MM.1S (cell line): Measurements from ENCODE around the gene TMEM232.

Experiments
- DNase-seq: peaks from one replicate; pipeline ENCODE4 v3.0.0-alpha.2; 2015
- H2AFZ ChIP-seq: fragments of 300-600 bp; sonication (generic); 2 replicates; pipeline ENCODE4 v1.6.0; 2016; ENCODE audit warnings: antibody characterized with exemption, low read length
- H3F3A ChIP-seq: fragments of 300-600 bp; sonication (generic); 2 replicates; pipeline ENCODE4 v1.6.1; 2016; ENCODE audit warnings: mild to moderate bottlenecking, antibody characterized with exemption, low read length, moderate library complexity, mixed read lengths; ENCODE audit not compliant: insufficient read depth
- H3K27ac ChIP-seq: fragments of 300-600 bp; sonication (generic); 2 replicates; pipeline ENCODE4 v1.5.1; 2016; ENCODE audit warnings: mild to moderate bottlenecking, low read length
- H3K27me3 ChIP-seq: fragments of 300-600 bp; sonication (generic); replicated peaks from 2 replicates; pipeline ENCODE4 v1.6.0; 2016; ENCODE audit warnings: low read length; ENCODE audit not compliant: insufficient read depth
- H3K36me3 ChIP-seq: fragments of 300-600 bp; sonication (generic); replicated peaks from 2 replicates; pipeline ENCODE4 v1.6.1; 2016; ENCODE audit warnings: mild to moderate bottlenecking, low read length, mixed read lengths; ENCODE audit not compliant: insufficient read depth
- H3K4me1 ChIP-seq: fragments of 300-600 bp; sonication (generic); 2 replicates; pipeline ENCODE4 v1.6.1; 2016; ENCODE audit warnings: low read length, mixed read lengths
- H3K4me2 ChIP-seq: fragments of 300-600 bp; sonication (generic); 2 replicates; pipeline ENCODE4 v1.6.0; 2016; ENCODE audit warnings: low read depth, low read length
- H3K4me3 ChIP-seq: fragments of 300-600 bp; sonication (generic); 2 replicates; pipeline ENCODE4 v1.5.1; 2016; ENCODE audit warnings: low read length, mixed read lengths
- H3K79me2 ChIP-seq: fragments of 300-600 bp; sonication (generic); 2 replicates; pipeline ENCODE4 v1.6.1; 2016; ENCODE audit warnings: mixed run types, low read length, mixed read lengths
- H3K9ac ChIP-seq: fragments of 300-600 bp; sonication (generic); 2 replicates; pipeline ENCODE4 v1.6.1; 2016; ENCODE audit warnings: low read length, mixed read lengths
- H3K9me2 ChIP-seq: fragments of 300-600 bp; sonication (generic); replicated peaks from 2 replicates; pipeline ENCODE4 v1.6.1; 2016; ENCODE audit warnings: mild to moderate bottlenecking, low read length, mixed read lengths; ENCODE audit not compliant: insufficient read depth
- H3K9me3 ChIP-seq: fragments of 300-600 bp; sonication (generic); replicated peaks from 2 replicates; pipeline ENCODE4 v1.6.1; 2016; ENCODE audit warnings: mild to moderate bottlenecking, low read length, mixed read lengths; ENCODE audit not compliant: insufficient read depth
- H4K20me1 ChIP-seq: fragments of 300-600 bp; sonication (generic); 2 replicates; pipeline ENCODE4 v1.6.1; 2016; ENCODE audit warnings: mild to moderate bottlenecking, low read length, moderate library complexity, mixed read lengths; ENCODE audit not compliant: insufficient read depth
- CTCF ChIP-seq: fragments of 300-600 bp; sonication (generic); IDR thresholded peaks from 2 replicates; pipeline ENCODE4 v1.5.1; 2016; ENCODE audit warnings: antibody characterized with exemption, low read length, mixed read lengths
- EZH2 ChIP-seq: fragments of 300-600 bp; sonication (generic); optimal IDR thresholded peaks from 2 replicates; pipeline ENCODE3; 2017; ENCODE audit warnings: low read depth, mild to moderate bottlenecking, antibody characterized with exemption, low read length, mixed read lengths
- EZH2phosphoT487 ChIP-seq: fragments of 300-600 bp; sonication (generic); IDR thresholded peaks from 2 replicates; pipeline ENCODE4 v1.6.1; 2018; ENCODE audit warnings: antibody characterized with exemption, low read length

Gene TMEM232

DNA sequence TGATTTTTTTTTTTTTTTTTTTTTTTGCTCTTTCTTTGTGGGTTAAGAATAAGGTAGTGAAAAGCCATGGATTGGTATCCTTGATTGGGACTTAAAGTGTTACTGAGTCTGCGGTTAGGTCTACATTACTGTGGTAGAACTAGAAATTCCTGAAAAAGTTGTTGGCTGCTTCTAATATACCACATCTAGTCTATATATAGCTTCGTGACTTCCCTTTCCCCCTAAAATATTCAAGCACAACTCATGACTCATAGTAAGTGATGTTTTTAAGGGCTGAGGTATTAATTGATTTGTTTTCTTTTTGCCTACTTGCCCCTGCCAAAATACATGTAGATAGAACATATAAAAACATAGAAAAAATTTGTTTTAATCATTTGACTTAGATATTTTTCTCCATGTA is 247.6 kb downstream of the TMEM232 start:
- no peaks in the 10 kb centered on the region for H3K79me2 ChIP-seq
- H3K4me1 ChIP-seq, result peaks cover 12% of the 10 kb centered on the region
- TF ChIP-seq EZH2 (no peak), CTCF (no peak), EZH2phosphoT487 (no peak)
- H3K27ac ChIP-seq, result no peak overlapping the region
- no peaks in the 10 kb centered on the region for H3K36me3 ChIP-seq
- H3F3A ChIP-seq, result no peaks in the 10 kb centered on the region
- 0 out of 2 replicates have a peak overlapping the region, but pooled peaks have one; percentile 0 for H3K4me3 ChIP-seq
- no peak overlapping the region for H3K9ac ChIP-seq
- H3K9me2 ChIP-seq, result no peaks in the 10 kb centered on the region
- DNase-seq, result peak; percentile 58
- H3K9me3 ChIP-seq, result no peaks in the 10 kb centered on the region
- peak overlapping the region; percentile 9; the same call in 1 of the 2 replicates for H3K4me2 ChIP-seq
- H2AFZ ChIP-seq, result no peak overlapping the region
- H3K27me3 ChIP-seq, result no peaks in the 10 kb centered on the region
- no peaks in the 10 kb centered on the region for H4K20me1 ChIP-seq

DNA sequence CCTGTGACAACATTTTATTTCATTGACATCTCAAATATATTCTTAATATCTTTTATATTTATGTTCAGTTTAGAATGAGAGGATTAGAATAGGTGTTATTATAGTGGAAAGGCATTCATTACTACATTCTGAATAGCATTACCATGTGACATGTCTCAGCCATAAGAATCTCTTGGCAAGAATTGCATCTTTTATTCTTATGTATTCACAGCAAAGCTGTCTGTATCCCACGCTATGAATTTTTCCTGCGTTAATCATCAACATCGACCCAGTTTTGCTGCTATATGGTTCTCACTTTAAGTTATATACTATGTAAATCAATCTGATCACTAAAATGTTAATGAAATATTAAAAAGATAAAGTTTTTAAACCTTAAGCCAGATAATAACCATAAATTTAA is 248.6 kb downstream of the TMEM232 start:
- Histone ChIP-seq H3K9me3 (no peaks in the 10 kb centered on the region), H3K27ac (no peak overlapping the region), H2AFZ (no peak overlapping the region), H3K4me3 (no peak overlapping the region), H3K4me1 (peaks cover 12% of the 10 kb centered on the region), H4K20me1 (no peaks in the 10 kb centered on the region), H3K9ac (no peak overlapping the region), H3K27me3 (no peaks in the 10 kb centered on the region), H3K79me2 (no peaks in the 10 kb centered on the region), H3K9me2 (no peaks in the 10 kb centered on the region), H3K36me3 (no peaks in the 10 kb centered on the region), H3K4me2 (no peak overlapping the region), H3F3A (no peaks in the 10 kb centered on the region)
- no peak for DNase-seq
- TF ChIP-seq EZH2phosphoT487 (no peak), CTCF (no peak), EZH2 (no peak)

DNA sequence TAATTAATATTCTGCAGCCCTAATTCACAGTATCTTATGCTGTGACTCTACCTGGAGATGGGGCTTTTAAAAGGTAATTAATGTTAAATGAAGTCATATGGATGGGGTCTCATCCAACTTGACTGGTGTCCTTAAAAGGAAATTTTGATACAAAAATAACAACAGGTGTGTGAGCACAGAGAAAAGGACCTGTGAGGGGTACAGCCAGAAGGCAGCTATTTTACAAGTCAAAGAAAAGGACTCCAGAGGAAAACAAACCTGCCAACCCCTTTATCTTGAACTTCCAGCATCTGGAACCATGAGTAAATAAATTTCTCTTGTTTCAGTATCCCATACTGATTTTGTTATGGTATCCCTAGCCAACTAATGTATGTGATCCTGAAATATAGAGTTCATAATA is 250.3 kb downstream of the TMEM232 start:
- H3K4me1 ChIP-seq, result peaks cover 12% of the 10 kb centered on the region
- H3K4me3 ChIP-seq, result no peak overlapping the region
- no peaks in the 10 kb centered on the region for H3K27me3 ChIP-seq
- no peak overlapping the region for H3K4me2 ChIP-seq
- TF ChIP-seq EZH2, result no peak
- no peak for TF ChIP-seq CTCF
- TF ChIP-seq EZH2phosphoT487, result no peak
- no peaks in the 10 kb centered on the region for H4K20me1 ChIP-seq
- no peak for DNase-seq
- no peaks in the 10 kb centered on the region for H3K36me3 ChIP-seq
- no peaks in the 10 kb centered on the region for H3K79me2 ChIP-seq
- no peak overlapping the region for H3K9ac ChIP-seq
- no peaks in the 10 kb centered on the region for H3K9me3 ChIP-seq
- H2AFZ ChIP-seq, result no peak overlapping the region
- H3F3A ChIP-seq, result no peaks in the 10 kb centered on the region
- H3K9me2 ChIP-seq, result no peaks in the 10 kb centered on the region
- H3K27ac ChIP-seq, result no peak overlapping the region
